Smooth muscle cell (in vitro differentiated cells): Measurements from ENCODE around the gene SMIM24. TPM values are rescaled to one million over a fixed set of nuclear protein-coding genes. Genes with fewer than 3 reads are reported as not detected.
A peak's percentile ranks its signal among the peaks of the same experiment; 100 is the strongest.

Source experiments
- DNase-seq: peaks from one replicate; lab custom pipeline; 2025; ENCODE audit not compliant: unreplicated experiment; lab: John Stamatoyannopoulos, UW
- H2AFZ ChIP-seq: fragments of 200-600 bp; sonication (generic); 2 replicates; pipeline ENCODE4 v1.6.0; 2016; ENCODE audit warnings: antibody characterized with exemption, low read depth, mild to moderate bottlenecking
- H3F3A ChIP-seq: fragments of 200-600 bp; sonication (generic); 2 replicates; pipeline ENCODE4 v1.6.0; 2017; ENCODE audit warnings: antibody characterized with exemption, low read depth
- H3K27ac ChIP-seq: fragments of 200-600 bp; sonication (generic); 2 replicates; pipeline ENCODE4 v1.5.1; 2016; ENCODE audit warnings: low read depth, mild to moderate bottlenecking
- H3K27me3 ChIP-seq: fragments of 200-600 bp; sonication (generic); 2 replicates; pipeline ENCODE4 v1.6.1; 2016; ENCODE audit warnings: low read depth, mild to moderate bottlenecking
- H3K36me3 ChIP-seq: fragments of 200-600 bp; sonication (generic); 2 replicates; pipeline ENCODE4 v1.5.1; 2016; ENCODE audit warnings: low read depth
- H3K4me1 ChIP-seq: fragments of 200-600 bp; sonication (generic); 2 replicates; pipeline ENCODE4 v1.5.1; 2016; ENCODE audit warnings: low read depth
- H3K4me2 ChIP-seq: fragments of 200-600 bp; sonication (generic); 2 replicates; pipeline ENCODE4 v1.6.0; 2016; ENCODE audit warnings: mild to moderate bottlenecking
- H3K4me3 ChIP-seq: fragments of 200-600 bp; sonication (generic); 2 replicates; pipeline ENCODE4 v1.5.1; 2016; ENCODE audit warnings: mild to moderate bottlenecking
- H3K79me2 ChIP-seq: fragments of 200-600 bp; sonication (generic); 2 replicates; pipeline ENCODE4 v1.6.0; 2016; ENCODE audit warnings: low read depth, mild to moderate bottlenecking
- H3K9ac ChIP-seq: fragments of 200-600 bp; sonication (generic); 2 replicates; pipeline ENCODE4 v1.6.0; 2016; ENCODE audit warnings: low read depth
- H3K9me3 ChIP-seq: fragments of 200-600 bp; sonication (generic); replicated peaks from 2 replicates; pipeline ENCODE4 v1.5.1; 2016; ENCODE audit warnings: low read depth
- H4K20me1 ChIP-seq: fragments of 200-600 bp; sonication (generic); 2 replicates; pipeline ENCODE4 v1.6.0; 2016; ENCODE audit warnings: low read depth
- CTCF ChIP-seq: fragments of 200-600 bp; sonication (generic); IDR thresholded peaks from 2 replicates; pipeline ENCODE4 v1.5.1; 2017; ENCODE audit warnings: borderline replicate concordance, mild to moderate bottlenecking, antibody characterized with exemption; ENCODE audit not compliant: insufficient read depth, poor library complexity, severe bottlenecking
- WGBS: methylation state at CpG from one replicate; pipeline ENCODE4 v1.1.7; 2016; ENCODE audit warnings: low lambda C conversion rate; 5-methylcytosine and 5-hydroxymethylcytosine counted together
- polyA plus RNA-seq: library from polyadenylated mRNA; unstranded; fragments of >200 nt; fragmentation: Nextera tagmentation; extraction: Ambion mirVana; gene quantifications from 2 replicates; pipeline ENCODE4 v1.2.1, GENCODE V29; 2016
- total RNA-seq: library from RNA; depleted of rRNA; stranded (reverse); fragments of >200 nt; gene quantifications from 2 replicates; pipeline ENCODE4 v1.2.3, GENCODE V29; 2014

The SMIM24 gene
- total and polyA plus RNA-seq, 2 experiments from 2014 or later, result 1.1 TPM; not detected in 1

- peak overlapping the region; percentile 18 for H3K4me2 ChIP-seq
- peaks cover 97% of the 10 kb centered on the region for H4K20me1 ChIP-seq
Observed at GRCh38 chr19:3521104-3521445, 40.8 kb upstream of the SMIM24 start.

GRCh38 chr19:3520166-3521103 is 40.1 kb upstream of the SMIM24 start:
- peaks cover 98% of the 10 kb centered on the region for H4K20me1 ChIP-seq
- H3K4me1 ChIP-seq, result no peaks in the 10 kb centered on the region
- 76% methylated on average over 34 of the region's 37 CpGs for WGBS
- TF ChIP-seq CTCF, result peak; percentile 9
- no peaks in the 10 kb centered on the region for H3K27me3 ChIP-seq
- H3K36me3 ChIP-seq, result no peaks in the 10 kb centered on the region
- H3K9ac ChIP-seq, result peak overlapping the region; percentile 27
- peak overlapping the region; percentile 84 for H3K27ac ChIP-seq
- peaks cover 60% of the 10 kb centered on the region for H3K79me2 ChIP-seq
- no peaks in the 10 kb centered on the region for H3K9me3 ChIP-seq
- peak overlapping the region; percentile 18 for H3K4me2 ChIP-seq
- H3F3A ChIP-seq, result no peaks in the 10 kb centered on the region
- no peak overlapping the region for H2AFZ ChIP-seq
- no peak for DNase-seq
- no peak overlapping the region for H3K4me3 ChIP-seq

More at GRCh38 chr19:3521104-3521445, 40.8 kb upstream of the SMIM24 start:
- DNase-seq, result no peak
- Histone ChIP-seq H3K4me3 (no peak overlapping the region), H3K27ac (peak overlapping the region; percentile 84), H3K36me3 (no peaks in the 10 kb centered on the region), H2AFZ (no peak overlapping the region), H3K9me3 (no peaks in the 10 kb centered on the region), H3K79me2 (peaks cover 54% of the 10 kb centered on the region), H3K9ac (peak overlapping the region; percentile 27), H3K27me3 (no peaks in the 10 kb centered on the region), H3K4me1 (no peaks in the 10 kb centered on the region), H3F3A (no peaks in the 10 kb centered on the region)
- 76% methylated on average over 7 of the region's 7 CpGs for WGBS
- no peak for TF ChIP-seq CTCF

- Histone ChIP-seq H3K36me3 (no peaks in the 10 kb centered on the region), H3K79me2 (peaks cover 74% of the 10 kb centered on the region), H3K4me2 (no peak overlapping the region), H3K4me1 (no peaks in the 10 kb centered on the region), H2AFZ (no peak overlapping the region), H3K9me3 (no peaks in the 10 kb centered on the region), H3K27me3 (no peaks in the 10 kb centered on the region), H3F3A (no peaks in the 10 kb centered on the region), H3K4me3 (no peak overlapping the region), H4K20me1 (peaks cover 100% of the 10 kb centered on the region), H3K9ac (no peak overlapping the region), H3K27ac (no peak overlapping the region)
- TF ChIP-seq CTCF, result no peak
- no peak for DNase-seq
- WGBS, result 88% methylated on average over 18 of the region's 18 CpGs
Observed at GRCh38 chr19:3519126-3519525, 38.8 kb upstream of the SMIM24 start.

- no peak for TF ChIP-seq CTCF
- no peaks in the 10 kb centered on the region for H3F3A ChIP-seq
- WGBS, result 86% methylated on average over 2 of the region's 2 CpGs
- DNase-seq, result no peak
- no peaks in the 10 kb centered on the region for H3K9me3 ChIP-seq
- no peak overlapping the region for H3K9ac ChIP-seq
- no peak overlapping the region for H3K27ac ChIP-seq
- peaks cover 78% of the 10 kb centered on the region for H3K79me2 ChIP-seq
- H2AFZ ChIP-seq, result no peak overlapping the region
- H4K20me1 ChIP-seq, result peaks cover 100% of the 10 kb centered on the region
- H3K4me3 ChIP-seq, result no peak overlapping the region
- H3K4me1 ChIP-seq, result no peaks in the 10 kb centered on the region
- no peaks in the 10 kb centered on the region for H3K27me3 ChIP-seq
- H3K36me3 ChIP-seq, result no peaks in the 10 kb centered on the region
- H3K4me2 ChIP-seq, result no peak overlapping the region
Observed at GRCh38 chr19:3518659-3519058, 38.3 kb upstream of the SMIM24 start.
